GM19455 (cell line): ENCODE data around the gene DNAJA3.
A peak's percentile ranks its signal among the peaks of the same experiment; 100 is the strongest.

Experiments
- ATAC-seq: cut with Tn5 transposase; IDR thresholded peaks from one replicate; pipeline ENCODE4 v1.9.1; 2021; ENCODE audit not compliant: unreplicated experiment

DNAJA3 gene

GRCh38 chr16:4472880-4473279 lies 47.2 kb downstream of the DNAJA3 start:
- no peak for ATAC-seq

DNA sequence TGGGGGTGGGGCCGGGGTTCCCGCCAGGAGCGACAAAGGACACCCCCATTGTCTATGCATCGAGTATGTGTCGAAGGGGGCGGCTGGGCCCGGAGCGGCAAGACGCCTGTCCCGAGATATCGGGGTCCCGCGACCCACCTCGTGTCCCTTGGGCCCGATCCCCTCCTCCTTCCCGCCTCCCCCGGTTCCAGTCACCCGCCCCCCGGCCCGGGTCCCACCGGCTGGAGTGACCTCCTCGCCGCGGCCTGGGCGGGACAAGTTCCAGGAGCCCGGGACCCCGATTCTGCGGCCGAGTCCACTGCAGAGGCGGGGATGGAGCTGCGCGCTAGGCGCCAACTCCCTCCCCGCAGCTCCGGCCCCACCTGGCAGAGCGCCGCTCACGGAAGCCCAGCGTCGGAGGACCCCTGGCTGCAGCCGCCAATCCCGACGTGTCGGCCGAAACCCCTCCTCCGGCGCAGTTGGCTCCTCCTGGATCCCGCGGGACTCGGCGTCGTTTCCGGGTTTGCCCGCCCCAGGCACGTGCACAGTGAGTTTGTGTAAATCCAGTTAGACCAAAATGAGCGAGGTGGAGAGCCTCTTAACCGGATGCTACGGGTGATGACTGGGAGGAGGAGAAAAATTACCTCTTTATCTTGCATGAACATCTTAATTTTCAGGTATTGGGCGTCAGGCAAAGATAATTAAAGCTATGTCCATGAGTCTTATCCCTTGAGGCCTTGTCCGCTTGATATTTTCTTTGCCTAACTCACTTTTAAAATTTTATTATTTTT lies 48.7 kb downstream of the DNAJA3 start, which contains the start of gene NMRAL1:
NMRAL1 (minus strand) TSS at position 434 of the 770 bp plus-strand sequence. CDS start 493 bp downstream, outside the sequence.
- ATAC-seq: peak; percentile 47

GRCh38 chr16:4475880-4476788 lies 50.5 kb downstream of the DNAJA3 start, which contains the start of gene HMOX2:
TSS of gene HMOX2 (plus strand) at chr16:4476398. CDS start at chr16:4505525, 29,127 bp downstream.
- ATAC-seq: peak; percentile 75

DNA sequence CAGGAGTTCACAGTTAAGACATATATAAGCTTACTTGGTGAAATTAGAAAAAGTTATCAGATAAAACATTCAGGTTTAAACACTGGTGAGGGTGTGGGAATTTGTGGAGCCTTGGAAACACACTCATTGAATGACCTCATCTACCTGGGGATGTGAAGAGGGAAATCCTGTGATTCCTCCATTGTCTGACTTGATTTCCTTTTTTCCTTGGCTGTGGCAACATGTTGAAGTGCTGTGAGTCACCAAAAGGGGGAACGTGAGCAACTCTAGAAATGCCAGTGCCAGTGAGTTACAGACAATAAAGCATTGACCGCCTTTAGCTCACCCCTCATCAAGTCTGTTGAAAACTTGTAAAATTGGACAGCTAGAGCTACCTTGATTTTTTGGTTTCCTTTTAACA lies 52.3 kb downstream of the DNAJA3 start:
- no peak for ATAC-seq

GRCh38 chr16:4481526-4481925 lies 55.9 kb downstream of the DNAJA3 start:
- no peak for ATAC-seq

GRCh38 chr16:4481963-4482362 lies 56.3 kb downstream of the DNAJA3 start:
- ATAC-seq: no peak

GRCh38 chr16:4486126-4486893 lies 60.6 kb downstream of the DNAJA3 start:
- no peak for ATAC-seq

GRCh38 chr16:4487955-4488498 lies 62.4 kb downstream of the DNAJA3 start:
- no peak for ATAC-seq

- ATAC-seq: no peak
Measured at GRCh38 chr16:4488499-4488967, 62.9 kb downstream of the DNAJA3 start.

GRCh38 chr16:4489030-4489429 lies 63.4 kb downstream of the DNAJA3 start:
- ATAC-seq: no peak

DNA sequence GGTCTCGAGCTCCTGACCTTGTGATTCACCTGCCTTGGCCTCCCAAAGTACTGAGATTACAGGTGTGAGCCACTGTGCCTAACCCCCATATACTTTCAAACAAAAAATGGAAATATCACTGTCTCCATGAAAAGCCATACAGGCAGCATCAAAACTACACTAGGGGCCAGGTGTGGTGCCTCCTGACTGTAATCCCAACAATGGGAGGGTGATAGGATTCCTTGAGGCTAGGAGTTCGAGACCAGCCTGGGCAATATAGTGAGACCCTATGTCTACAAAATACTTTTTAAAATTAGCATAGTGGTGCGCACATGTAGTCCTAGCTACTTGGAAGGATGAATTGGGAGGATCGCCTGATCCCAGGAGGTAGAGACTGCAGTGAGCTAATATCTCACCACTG lies 66.2 kb downstream of the DNAJA3 start:
- ATAC-seq: no peak

- no peak for ATAC-seq
Measured at GRCh38 chr16:4494746-4495490, 69.2 kb downstream of the DNAJA3 start.

GRCh38 chr16:4495766-4496165 lies 70.1 kb downstream of the DNAJA3 start:
- ATAC-seq: no peak

GRCh38 chr16:4496305-4496704 lies 70.6 kb downstream of the DNAJA3 start:
- ATAC-seq: no peak

- no peak for ATAC-seq
Measured at GRCh38 chr16:4498546-4499195, 73.0 kb downstream of the DNAJA3 start.

- no peak for ATAC-seq
Measured at GRCh38 chr16:4499196-4499555, 73.5 kb downstream of the DNAJA3 start.

- no peak for ATAC-seq
Measured at GRCh38 chr16:4500272-4500671, 74.6 kb downstream of the DNAJA3 start.

DNA sequence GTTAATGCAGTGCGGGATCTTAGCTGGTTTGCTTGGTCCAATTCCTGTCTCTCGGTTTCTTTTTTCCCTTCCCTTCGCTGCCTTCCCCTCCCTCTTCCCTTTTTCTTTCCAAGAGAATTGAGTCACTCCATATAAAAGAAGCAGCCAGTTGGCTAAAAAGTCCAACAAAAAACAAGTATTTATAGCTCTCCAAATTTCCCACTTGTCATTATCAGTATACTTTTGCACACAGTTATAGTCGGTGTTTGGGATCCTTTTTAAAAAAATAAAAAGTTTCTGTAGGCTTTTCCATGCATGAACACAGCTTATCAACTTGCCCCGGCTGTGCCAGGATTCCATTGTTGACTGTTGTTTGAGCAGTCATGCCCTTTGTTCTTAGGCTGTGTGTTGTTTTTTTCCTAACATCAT lies 75.4 kb downstream of the DNAJA3 start:
- no peak for ATAC-seq

DNA sequence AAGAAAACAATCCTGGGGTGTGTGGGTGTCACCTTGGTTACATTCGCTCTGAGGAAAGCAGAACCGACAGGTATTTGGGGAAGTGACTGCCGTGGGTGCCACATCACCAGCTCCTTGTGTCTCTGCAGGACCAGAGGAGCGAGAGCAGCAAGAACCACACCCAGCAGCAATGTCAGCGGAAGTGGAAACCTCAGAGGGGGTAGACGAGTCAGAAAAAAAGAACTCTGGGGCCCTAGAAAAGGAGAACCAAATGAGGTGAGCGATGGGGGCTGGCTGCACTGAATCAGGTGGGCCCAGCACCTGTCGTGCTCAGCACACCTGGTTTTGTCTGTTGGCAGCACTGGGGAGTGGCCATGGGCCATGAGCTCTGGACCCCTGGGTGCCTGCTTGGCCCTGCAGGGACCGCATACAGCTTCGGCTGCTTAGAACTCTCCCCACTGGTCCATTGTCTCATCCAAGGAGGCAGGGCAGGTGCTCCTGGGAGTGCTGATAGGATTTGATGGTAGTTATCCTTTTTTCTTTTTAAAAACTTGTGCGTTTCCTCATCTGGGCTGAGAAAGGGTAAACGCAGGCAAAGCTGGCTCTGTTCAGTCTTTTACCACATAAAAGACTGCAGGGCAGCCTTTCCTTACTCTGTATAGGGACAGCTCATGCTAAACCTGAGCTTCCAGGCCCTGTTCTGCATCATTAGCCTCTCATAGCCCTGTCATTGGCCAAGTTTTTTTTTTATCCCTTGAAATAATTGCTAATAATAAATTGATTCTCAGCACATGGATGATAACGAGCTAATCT lies 79.9 kb downstream of the DNAJA3 start:
- peak; percentile 71 for ATAC-seq
